ENCODE measurements around the gene GRAMD4.

GRAMD4 gene

DNA sequence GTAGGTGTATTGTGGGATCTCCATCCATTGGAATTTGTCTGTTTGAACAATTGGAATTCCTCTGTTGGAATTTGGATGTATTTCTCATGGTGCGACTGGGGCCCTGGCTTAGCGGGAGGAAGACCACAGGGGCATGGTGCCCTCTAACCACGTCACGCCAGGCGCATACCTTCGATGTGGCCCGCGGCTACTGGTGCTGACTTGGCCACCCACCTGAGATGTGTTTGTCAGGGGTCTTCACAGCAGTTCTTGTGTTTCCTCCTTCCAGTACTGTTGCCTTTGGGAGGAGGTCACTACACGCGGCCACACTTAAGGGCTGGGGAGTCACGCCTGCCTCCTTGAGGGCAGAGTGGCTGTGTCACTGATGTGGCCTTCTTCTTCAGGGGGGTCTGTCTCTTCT is 36.6 kb upstream of the GRAMD4 start:
- peak in 1 of 4 experiments; percentile 1 for DNase-seq

DNA sequence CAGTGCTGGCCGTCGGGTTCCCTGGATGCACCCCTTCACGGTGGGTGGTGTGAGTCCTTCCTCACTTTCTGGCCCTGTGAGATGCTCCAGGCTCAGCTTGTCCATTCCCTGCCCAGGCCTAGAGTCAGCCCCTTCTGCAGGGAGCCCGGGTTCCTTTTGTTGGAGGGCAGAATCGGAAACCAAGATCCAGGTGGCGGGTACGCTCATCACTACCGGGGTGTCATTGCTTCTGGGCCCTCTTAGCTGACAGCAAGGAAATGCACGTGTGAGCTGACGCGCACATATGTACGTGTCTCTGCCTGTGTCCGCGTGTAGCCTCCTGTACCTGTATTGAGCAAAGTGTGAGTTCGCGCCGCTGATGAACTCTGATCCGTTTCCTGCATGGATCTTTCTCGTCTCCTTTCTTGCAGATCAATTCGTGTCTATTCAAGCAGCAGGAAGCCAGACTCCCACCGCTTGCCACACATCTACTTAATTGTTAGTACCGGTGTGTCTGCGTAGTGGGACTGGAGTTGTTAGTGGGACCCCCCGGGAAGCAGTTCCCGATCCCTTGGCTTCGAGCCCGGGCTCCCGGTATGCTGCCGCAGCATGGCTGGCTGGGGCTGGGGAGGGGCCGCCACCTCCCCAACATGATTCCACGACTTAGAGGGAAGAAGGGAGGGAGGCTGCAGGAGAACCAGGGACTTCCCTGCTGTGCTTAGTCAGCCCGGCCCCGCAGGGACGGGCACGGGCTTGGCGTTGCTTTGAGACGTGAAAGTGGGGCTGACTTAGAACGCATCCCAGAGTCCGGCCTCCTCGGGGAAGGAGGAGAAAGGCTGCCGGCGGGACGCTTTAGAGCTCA is 35.9 kb upstream of the GRAMD4 start:
- DNase-seq, result no peak

DNA sequence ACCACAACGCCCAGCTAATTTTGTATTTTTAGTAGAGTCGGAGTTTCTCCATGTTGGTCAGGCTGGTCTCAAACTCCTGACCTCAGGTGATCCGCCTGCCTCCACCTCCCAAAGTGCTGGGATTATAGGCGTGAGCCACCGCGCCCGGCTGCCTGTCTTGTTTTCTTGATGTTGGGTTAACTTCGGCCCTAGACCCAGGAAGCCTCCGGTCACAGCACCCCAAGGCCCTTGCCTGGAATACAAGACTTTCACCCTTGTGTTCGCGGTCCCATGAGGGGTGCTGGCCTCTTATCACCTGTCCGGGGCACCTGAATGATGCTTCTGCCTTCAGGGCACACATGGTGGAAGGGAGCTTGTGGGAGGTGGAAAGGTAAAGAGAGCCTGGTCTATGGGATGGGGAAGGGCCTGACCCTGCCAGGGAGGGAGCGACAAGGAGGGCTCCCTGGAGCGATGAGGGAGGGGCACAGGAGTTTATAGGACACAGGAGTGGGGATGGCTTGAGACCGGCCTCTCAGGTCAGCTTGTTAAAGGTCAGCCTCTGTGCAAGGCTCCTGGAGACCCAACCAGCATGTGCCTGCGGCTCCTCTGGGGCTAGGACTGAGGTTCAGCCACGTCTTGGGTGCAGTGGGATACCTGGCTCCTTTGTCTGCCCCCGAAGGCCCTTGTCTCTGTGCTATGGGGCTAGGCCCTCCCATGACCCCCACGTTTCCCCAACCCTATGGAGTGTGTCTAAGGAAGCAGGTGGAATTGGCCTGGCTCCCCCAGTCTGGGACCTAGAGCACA is 34.7 kb upstream of the GRAMD4 start:
- no peak for DNase-seq

DNA sequence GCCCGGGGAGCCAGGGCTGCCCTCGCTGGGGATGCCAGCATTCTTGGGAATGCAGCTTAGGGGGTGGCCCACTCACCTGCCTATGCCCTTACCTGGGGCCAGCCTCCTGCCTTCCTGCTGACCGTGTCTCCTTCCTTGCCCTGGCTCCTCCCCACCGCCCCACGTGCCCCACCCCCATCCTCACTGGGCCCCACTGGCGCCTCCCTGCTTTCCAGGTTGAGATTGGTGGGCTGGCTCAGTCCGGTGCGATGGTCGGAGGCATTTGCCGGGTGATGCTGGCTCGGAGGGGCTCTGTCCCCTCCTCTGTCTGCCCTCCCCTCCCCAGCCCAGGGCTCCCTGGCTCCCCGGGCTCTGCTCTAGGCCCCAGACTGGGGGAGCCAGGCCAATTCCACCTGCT is 34.1 kb upstream of the GRAMD4 start:
- no peak for DNase-seq

DNA sequence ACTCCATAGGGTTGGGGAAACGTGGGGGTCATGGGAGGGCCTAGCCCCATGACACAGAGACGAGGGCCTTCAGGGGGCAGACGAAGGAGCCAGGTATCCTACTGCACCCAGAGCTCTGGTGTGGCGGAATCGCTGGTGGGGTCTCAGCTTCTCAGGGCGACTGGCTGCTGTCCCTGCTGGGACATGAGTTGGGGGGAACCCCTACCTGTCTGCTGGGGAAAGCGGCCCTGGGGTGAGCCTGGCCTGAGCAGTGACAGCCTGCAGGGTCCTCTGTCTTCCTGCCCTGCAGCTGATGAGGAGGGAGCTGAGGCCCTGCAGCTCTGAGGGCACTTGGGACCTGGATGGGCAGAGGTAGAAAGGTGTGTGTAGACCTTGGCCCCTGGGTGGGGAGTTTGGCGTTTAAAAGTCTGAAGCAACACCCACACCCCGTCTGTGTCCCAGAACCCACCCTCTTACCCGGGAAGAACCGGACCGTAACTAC is 33.6 kb upstream of the GRAMD4 start:
- no peak for DNase-seq

DNA sequence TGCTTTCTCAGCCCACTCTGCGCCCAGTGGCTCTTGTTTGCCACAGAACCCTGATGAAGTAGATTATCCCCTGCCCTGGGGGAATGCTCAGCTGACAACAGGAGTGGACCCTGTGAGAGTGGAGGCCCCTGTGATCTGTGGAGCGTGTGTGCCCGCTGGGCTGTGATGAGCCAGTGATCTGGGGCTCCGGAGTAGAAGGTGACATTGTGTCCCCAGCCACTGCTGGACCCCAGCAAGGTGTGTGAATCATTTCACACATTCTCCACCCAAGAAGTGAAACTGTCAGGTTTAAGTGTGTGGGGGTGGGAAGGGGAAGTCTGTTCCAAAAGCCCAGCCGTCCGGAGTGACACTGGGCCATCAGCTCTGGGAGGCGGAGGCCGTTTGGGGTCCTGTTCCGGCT is 33.1 kb upstream of the GRAMD4 start:
- DNase-seq, result peak in 3 of 4 experiments; percentile 13 to 62 (median 40)

DNA sequence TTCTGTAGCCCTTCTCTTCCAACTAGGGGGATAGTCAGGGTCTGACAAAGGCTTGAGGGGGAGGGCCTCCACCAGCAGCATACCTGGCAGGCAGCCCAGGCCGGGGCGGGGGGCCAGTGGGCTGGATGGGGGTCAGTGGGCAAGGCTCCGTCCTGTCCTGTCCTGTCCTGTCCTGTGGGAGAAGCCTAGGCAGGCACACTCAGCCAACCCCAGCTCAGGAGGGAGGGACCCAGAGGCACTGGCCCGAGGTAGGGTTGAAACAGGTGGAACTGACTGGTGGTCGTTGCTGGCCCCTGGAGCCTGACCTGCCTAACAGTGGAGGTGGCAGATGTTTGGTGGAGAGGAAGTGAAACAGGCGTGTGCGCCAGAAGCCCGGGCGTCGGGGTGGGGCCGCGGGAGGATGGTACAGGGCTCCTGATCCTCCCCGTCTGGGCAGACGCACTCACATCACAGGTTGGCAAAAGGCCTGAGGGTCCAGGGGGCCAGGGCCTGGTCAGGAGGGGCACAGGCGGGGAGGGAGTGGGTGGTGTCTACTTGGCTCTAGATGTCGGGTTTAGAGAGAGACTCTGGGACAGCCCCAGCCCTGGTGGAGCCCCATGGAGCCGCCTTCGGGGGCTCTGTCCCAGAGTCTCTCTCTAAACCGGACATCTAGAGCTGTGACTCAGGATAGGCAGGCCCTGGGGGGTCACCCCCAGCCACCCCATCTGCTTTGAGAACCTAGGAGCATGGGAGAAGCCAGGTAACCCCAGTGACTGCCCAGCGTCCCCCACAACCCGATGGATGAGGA is 32.5 kb upstream of the GRAMD4 start:
- DNase-seq, result peak in 3 of 4 experiments; percentile 41 to 79 (median 72)

DNA sequence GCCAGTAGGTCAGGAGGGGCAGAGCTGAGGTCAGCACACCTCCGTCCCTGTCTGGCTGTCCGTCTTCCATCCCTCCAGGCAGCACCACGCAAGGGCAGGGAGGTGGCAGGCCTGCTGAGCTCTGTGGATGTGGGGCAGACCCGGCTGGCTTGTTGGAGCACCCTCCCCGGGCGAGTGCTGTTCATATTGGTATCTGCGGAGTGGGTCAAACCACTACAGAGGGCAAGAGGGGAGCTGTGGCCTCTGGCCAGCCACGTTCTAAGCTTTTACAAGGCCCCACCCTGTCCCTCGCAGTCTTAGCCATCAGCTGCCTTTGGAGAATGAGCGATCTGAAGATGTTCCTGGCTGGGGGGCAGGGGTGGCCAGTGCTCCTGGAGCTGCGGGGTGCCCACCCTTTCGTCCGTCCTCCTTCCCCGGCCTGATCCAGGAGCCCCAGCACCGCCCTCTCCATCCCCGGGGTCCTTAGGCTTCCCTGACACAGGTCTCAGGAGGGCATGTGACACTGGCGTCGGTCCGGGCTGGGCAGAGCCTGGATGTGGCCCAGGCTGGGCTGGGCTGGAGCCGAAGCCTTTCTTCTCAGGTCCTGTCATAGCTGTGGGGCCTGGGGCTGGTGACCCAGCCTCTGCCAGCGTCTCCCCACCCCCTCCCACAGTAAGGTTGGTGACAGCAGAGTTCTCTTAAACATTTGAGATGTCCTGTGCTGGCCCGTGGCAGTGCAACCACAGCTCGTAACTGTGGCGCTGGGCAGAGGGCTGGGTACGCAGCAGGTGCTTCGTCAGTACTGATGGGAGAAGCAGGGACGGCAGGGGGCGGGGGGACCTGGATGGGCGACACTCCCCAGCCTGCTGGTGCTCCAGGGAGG is 31.7 kb upstream of the GRAMD4 start:
- no peak for DNase-seq

DNA sequence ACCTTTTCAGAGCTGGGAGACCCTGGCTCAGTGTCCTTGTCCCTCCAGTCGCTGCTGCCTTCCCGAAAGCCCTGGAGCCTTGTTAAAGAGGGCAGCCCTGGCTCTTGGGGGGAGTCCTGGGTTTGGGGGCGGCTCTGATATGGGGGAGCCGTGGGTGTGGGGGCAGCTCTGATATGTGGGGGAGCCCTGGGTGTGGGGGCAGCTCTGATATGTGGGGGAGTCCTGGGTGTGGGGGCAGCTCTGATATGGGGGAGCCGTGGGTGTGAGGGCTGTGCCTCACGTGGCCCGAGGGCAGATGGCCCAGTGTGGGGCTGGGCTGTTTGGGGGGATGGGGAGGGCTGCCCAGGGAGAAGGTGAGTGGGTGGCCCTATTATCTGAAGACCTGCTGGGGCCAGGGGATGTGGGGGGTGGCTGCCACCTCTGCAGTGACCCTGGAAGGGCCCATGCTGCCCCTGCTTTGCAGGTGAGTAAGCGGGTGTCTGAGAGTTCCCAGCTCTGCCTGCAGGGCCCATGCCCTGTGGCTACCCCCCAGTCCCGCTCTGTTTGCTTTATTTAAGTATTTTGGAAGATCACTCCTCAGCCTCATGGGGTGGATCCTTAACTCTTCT is 30.9 kb upstream of the GRAMD4 start:
- DNase-seq, result no peak

DNA sequence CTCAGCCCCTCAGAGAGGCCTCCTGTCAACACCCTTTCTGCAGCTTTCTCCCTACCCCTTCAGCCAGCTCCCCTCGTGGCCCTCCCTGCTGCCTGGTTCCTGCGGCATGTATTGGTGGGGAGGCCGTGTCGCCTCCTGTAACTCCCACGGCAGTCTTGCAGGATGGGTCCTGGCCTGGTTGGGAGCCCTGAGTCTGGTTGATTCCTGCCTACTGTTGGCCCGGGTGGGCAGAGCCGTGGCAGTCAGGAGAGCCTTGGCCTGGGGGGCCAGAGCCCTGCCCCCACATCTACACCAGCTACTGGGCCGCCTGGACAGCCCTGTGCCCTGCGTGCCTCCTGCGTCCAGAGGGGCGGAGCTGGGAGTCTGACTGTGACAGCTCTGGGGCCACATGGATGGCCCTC is 30.3 kb upstream of the GRAMD4 start:
- no peak for DNase-seq

DNA sequence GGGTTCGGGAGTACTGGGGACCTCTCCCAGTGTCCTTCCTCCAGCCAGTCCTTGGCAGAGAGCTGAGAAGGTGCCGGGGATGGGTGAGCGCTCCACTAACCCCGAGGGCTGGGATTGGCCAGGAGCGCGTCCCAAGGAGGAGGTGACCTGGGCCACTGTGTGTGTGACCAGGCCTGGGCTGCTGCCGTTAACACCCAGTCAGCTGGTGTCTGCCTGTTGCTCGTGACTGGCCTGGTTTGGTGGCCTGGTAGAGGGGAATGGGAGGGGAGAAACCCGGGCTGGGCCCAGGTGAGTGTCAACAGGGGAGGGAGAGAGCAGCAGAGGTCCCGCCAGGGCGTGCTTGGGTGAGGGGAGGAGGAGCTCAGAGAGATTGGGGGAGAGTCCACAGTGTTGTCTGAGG is 29.9 kb upstream of the GRAMD4 start:
- DNase-seq, result no peak

DNA sequence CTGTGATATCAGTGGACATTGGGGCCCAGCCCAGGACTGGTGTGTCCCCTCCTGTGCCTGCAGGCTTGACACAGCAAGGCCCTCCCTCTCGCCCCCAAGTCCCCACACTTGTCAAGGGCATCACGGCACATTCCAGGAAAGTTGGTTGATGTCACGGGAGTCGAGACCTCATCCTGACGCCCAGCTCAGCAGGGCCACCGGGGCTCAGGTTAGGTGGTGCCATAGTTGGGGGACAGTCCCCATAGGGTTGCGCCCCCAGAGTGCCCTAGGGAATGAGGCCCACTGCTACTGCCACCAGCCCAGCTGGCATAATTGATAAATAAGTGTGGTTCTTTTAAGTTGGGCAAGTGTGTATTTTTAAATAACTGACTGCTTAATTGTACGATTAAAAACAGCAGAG is 28.3 kb upstream of the GRAMD4 start:
- no peak for DNase-seq

DNA sequence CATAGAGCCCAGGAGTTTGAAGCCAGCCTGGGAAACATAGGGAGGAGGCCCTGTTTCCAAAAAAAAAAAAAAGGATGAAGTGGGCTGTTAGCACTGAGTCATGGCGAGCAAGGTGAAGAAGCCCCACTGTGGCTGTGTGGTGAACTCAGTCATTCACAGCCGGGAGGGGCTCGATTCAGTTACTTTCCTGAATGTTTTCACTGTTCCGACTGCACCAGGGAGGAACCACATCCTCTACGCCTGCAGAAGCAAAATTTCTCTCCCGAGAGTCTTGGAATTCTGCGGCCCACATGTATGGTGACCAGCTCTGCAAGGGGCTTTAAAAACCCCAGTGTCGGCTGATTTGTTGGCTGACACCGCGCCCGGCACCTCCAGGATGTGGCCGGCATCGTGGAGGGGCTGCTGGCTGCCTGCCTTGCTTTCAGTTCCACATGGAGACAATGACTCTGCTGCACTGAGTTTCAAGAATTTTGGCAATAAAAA is 27.8 kb upstream of the GRAMD4 start:
- peak; percentile 83 to 89 (median 86) for DNase-seq

DNA sequence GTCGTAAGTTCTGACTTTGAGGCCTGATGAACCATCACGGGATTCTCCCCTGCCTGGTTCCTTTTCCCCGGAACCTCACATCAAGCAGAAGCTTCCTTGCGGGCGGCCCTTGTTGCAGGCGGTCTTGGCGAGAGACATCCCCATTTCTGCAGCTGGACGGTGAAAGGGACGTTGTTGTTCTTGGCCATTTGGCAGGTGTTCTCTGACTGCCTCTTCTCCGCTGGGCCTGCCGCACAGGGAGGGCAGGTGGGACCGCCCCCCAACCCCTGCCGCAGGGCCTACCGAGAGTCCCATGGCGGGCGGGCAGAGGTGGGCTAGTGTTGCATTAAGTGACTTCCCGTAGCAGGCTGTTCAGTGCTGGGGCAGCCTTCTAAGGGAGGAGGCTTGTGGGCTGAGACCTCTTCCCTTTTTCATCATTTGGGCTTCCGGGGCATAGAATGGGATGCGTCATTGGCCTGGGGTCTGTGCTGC is 26.9 kb upstream of the GRAMD4 start:
- peak; percentile 91 to 96 (median 94) for DNase-seq

DNA sequence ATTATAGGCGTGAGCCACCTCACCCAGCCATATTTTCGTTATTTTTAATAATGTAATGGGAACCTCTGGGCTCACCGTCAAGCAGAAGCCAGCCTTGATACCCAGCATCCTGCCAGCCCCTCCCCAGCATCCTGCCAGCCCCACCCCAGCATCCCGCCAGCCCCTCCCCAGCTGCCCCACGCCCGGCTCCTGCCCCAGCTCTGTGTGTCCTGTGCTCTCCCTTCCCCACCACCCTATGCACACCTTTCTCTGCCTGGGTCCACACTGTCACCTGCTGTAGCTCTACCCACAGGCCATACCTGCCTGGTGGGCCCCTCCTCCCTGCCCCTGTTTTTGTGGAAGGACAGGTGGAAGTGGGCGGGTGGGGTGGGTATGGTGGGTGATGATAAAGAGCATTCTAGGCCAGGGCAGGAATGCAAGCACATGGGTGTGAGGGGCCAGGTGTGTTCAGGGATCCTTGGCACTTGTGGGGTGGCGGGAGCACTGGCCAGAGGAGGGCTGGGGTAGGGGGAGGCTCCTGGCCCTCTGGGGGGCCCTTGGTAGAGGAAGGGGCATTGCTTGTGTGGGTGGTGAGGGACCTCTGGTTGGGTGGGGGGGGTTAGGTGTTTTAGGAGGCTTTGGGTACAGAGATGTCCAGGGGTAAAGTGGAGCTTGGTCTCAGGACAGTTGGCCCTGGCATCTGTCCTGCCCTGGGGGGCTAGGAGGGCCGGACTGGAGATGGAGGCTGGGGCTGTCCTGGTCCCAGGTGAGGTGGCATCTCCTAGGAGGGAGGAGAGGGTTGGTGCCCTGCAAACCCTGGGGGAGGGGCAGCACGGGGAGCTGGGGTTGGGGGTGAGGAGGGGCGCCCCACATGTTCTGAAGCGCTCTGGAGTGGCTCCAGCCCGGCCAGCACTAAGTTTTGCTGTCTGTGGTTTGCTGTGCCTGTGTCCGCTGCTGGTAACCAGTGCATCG is 25.9 kb upstream of the GRAMD4 start:
- no peak for DNase-seq

DNA sequence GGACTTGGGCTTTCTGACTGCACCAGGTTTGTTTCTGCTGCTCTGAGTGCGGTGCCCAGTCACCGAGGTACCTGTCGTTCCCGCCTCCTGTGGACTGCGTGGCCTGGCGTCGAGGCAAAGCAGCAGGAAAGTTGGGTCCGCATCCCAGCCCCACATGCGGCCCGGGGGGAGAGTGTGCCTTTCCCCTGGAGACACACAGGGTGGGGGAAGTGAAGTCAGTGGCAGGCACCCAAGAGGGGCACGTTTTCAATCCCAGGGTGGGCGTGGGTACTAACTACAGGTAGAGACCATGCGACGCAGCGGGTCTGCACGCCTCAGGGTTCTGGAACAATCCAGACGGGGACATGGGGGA is 25.3 kb upstream of the GRAMD4 start:
- no peak for DNase-seq

DNA sequence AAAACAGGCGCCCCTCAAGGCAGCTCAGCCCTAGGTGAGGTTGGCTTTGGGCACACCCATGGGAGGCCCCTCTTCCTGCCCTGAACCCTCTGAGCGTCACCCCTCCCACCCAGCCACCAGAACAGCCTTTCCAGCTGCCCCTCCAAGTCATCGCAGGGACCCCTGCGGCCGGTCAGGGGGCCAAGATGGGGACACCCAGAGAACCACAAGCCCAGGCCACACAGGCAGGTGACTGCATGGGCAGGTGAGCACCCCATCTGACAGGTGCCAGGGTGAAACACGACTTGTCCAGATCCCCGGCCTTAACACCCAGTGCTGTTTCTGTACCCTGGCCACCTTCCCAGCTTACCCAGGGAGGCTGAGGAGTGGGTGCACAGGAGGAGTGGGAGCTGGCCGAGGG is 24.6 kb upstream of the GRAMD4 start:
- no peak for DNase-seq

DNA sequence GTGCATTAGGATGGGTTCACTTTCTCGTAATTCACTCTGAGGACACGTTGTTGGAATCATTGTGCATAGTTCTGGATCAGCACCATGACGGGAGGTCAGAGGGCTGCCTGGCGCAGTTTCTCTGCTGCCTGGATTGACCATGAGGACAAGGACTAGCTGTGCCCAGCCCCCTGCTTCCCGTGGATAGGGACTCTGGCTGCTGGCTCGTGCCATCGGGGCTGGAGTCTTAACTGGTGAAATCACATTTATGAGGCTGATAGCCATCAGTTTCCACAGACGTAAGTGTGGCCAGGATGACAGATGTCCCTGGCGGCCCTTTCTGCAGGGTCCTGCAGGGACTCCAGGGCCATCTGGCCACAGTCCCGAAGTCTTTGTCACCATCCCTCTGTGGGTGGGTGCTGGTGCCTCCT is 24.1 kb upstream of the GRAMD4 start:
- no peak for DNase-seq

DNA sequence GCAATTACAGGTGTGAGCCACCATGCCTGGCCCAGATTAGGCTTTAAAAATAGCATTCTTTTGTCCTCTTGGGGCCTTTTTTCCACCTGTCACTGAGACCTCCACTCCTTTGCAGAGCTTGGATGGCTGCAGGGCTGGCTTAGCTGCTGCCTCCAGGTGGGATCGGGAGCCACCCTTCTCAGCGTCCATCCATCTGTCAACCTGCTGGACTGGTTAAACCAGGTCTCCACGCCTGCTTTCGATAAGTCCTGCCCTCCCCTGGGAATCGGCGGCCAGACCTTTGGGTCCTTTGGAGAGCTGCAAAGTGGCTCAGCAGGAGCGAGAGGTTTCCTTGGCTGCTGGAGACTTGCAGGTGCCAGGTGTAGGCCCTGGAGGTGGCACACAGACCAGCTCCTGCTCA is 23.4 kb upstream of the GRAMD4 start:
- no peak for DNase-seq

DNA sequence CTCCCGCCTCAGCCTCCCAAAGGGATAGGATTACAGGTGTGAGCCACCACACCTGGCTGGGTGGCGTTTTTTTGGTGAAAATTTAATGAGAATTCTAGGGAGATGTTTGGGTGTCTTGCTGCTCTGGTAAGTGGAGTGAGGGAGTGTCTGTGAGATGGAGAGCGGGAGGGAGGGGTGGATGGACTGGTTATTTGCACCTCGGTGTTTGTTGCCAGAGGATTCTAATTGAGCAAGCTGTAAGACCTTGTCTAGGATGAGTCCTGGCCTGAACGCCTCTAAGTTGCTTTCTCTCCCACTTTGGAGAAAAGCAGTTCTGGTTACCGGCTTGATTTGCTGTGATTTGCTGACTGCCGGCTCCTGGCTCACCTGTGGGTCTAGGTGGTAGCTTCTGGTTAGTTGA is 22.0 kb upstream of the GRAMD4 start:
- no peak for DNase-seq
